ENCODE results near the gene C4orf50.

DNA sequence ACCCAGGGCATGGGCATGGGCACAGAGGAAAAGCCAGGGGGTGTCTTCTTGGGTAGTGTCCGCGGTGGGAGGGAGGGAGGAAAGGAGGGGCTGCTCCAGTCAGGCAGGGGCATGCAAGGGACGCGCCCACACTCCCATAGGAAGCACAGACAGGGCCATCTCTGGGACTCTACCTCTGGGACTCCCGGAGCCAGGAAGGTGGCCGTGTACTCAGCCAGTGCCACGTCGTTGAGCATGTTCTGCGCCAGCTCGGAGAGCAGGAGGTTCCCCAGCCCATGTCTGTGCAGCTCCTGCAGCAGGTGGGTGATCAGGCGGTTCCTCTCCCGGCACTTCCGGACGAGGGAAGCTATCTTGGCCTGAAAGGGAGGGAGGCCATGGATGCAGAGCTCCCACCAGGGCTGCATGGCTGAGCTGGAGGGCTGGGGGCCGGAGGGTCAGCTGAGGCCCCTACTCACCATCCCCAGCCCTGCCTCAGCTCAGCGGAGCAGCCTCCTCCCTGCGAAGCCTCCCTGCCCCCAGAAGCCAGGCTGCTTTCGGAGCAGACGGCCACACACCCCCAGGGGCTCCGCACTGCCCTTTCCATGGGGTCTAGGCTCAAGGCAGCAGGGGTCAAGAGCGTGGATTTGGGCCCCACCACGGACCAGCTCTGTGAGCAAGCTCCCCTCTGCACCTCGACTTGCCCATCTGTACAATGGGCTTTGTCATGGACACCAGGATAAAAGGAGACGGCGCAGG is 44.6 kb downstream of the C4orf50 start:
- TF ChIP-seq, protein P1, sequence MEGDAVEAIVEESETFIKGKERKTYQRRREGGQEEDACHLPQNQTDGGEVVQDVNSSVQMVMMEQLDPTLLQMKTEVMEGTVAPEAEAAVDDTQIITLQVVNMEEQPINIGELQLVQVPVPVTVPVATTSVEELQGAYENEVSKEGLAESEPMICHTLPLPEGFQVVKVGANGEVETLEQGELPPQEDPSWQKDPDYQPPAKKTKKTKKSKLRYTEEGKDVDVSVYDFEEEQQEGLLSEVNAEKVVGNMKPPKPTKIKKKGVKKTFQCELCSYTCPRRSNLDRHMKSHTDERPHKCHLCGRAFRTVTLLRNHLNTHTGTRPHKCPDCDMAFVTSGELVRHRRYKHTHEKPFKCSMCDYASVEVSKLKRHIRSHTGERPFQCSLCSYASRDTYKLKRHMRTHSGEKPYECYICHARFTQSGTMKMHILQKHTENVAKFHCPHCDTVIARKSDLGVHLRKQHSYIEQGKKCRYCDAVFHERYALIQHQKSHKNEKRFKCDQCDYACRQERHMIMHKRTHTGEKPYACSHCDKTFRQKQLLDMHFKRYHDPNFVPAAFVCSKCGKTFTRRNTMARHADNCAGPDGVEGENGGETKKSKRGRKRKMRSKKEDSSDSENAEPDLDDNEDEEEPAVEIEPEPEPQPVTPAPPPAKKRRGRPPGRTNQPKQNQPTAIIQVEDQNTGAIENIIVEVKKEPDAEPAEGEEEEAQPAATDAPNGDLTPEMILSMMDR (IDR thresholded peaks at IDR 0.05; ENCODE audit: low read length) = no peak
- TF ChIP-seq EZH2 (IDR thresholded peaks at IDR 0.05; ENCODE audit: borderline replicate concordance, low read length) = no peak

Measured in OCI-LY1 (cell line).